Cardiac fibroblast (primary cell): ENCODE data around the gene OR51M1.
A peak's percentile ranks its signal among the peaks of the same experiment; 100 is the strongest.
"Not testable (repeated sequence)": the region's sequence is repeated elsewhere in the genome, so short reads cannot be mapped to it uniquely, and the experiment has no call there.

Experiments used
- DNase-seq, 2 donors: peaks; one replicate each; pipeline versions ENCODE4 v3.0.0 to v3.0.0-alpha.2; 2010; ENCODE audit warnings: low read depth in 2 of 2
- H3K4me3 ChIP-seq, 2 donors: replicated peaks in 1 of 2; 1 replicate in 1 of 2; 2 replicates in 1 of 2; pipeline ENCODE4 v1.5.1; 2011; ENCODE audit warnings: low read depth in 2 of 2, low read length in 2 of 2, mild to moderate bottlenecking in 2 of 2, moderate library complexity in 1 of 2
- CTCF ChIP-seq: IDR thresholded peaks from one replicate; pipeline ENCODE4 v1.5.1; 2011; ENCODE audit warnings: low read depth, mild to moderate bottlenecking, low read length, inconsistent platforms

Gene OR51M1

DNA sequence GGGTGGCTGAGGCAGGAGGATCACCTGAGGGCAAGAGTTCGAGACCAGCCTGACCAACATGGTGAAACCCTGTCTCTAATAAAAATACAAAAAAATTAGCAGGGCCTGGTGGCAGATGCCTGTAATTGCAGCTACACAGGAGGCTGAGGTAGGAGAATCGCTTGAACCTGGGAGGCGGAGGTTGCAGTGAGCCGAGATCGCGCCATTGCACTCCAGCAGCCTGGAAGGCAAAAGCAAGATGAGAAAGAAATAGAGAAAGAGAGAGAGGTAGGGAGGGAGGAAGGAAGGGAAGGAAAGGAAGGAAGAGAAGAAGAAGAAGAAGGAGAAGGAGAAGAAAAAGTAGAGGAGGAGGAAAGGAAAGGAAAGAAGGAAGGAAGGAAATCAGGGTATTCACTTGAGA, 17.2 kb upstream of the OR51M1 start:
- H3K4me3 ChIP-seq, DNase-seq: not testable (repeated sequence)
- TF ChIP-seq CTCF, result peak; percentile 12

DNA sequence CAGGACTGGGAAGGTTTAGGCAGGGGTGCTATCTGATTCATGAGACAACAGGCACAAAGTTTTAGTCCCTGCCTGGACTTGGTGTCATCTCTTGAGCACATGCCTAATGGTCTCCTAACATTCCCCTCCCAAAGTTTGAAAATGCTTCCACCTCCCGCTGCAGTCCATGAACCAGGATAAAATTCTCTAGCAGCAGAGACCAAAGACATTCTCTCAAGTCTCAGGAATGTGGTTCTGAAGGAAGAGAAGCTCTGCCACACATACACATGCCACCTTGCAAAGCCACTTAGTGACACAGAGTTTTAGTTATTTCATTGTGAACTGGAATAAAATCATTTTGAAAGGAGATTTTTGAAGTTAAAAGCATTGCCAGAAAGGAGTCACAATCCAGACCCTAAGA, 16.8 kb upstream of the OR51M1 start:
- peak; percentile 19 to 39 for DNase-seq
- no peak overlapping the region for H3K4me3 ChIP-seq
- TF ChIP-seq CTCF, result no peak

GRCh38 chr11:5367448-5368074, 16.1 kb upstream of the OR51M1 start:
- no peak for TF ChIP-seq CTCF
- H3K4me3 ChIP-seq, result no peak overlapping the region
- DNase-seq, result peak; percentile 91 to 92

DNA sequence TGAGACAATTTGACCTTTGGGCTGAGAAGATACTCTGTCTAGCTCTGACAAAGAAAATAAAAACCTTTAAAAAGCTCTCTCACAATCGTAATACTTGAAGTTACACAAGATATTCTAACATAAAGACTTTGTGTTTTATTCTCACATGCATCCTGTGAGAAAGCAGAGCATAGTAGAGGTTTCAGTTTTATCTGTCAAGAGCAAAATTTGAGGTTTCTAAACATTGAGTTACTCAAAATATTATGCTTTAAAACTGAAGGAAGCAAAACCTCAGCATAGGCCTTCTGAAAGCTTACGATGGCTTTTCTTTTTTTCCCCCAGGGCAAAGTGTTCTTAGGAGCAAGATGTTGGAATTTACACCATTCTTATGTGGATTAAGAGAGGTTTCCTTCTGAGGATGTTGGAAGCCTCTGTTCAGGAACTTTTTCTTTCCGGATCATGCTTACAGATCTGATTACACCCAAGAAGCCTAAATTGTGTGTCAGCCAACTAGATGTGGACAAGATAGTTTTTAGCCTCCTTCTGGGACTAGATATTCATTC, 15.0 kb upstream of the OR51M1 start:
- no peak for DNase-seq
- TF ChIP-seq CTCF, result no peak
- H3K4me3 ChIP-seq, result no peak overlapping the region

GRCh38 chr11:5369789-5370188, 13.8 kb upstream of the OR51M1 start:
- TF ChIP-seq CTCF, result peak; percentile 50
- DNase-seq, result peak; percentile 64 to 72

DNA sequence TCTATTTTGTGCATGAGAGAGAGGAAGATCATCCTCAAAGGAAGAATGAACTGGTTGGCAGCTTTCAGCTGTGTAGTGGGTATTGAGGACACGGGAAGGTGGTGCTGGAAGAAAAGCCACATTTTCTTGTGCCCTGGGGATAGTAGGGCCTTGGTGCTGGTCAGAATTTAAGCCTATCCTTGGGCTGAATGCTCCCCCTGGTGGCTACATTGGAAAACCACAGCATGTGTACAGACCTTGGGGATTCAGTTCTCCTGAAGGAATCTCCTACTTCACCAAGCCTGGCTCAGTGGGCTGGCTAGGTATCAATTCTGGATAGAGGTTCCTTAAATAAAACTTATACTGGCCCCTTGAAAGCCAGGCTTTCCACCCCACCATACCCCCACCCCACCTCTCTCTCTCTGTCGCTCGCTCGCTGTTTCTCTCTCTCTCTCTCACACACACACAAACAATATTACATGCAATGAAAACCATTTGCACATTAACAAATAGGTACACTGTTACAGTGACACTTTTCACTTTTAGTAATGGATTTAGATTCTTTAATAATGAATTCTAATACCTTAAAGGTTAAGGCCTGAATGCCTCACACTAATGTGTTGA, 2.8 kb upstream of the OR51M1 start:
- peak; percentile 81 for TF ChIP-seq CTCF
- DNase-seq, result peak; percentile 82 to 83
- no peak overlapping the region for H3K4me3 ChIP-seq

More at GRCh38 chr11:5369789-5370188, 13.8 kb upstream of the OR51M1 start:
- H3K4me3 ChIP-seq, result no peak overlapping the region

DNA sequence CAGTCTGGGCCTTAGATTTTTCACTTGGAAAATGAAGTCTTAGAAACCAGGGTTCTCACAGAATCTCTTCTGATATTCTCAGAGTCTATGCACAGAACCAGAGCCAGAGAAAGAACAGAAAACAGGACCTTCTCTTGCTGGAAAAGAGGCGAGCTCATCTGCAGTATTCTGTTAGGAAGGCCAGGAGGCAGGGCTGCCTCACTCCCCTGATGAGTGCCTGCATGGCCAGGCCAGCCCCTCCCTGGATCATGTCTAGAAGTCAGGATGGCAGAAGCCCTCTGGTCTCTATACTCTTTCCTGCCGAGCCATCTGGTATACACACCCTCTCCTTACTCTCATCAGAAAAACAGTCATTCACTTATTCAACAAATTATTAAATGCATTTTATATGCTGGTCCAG, 723 bp downstream of the OR51M1 start:
- TF ChIP-seq CTCF, result no peak
- DNase-seq, result no peak

More for the DNA sequence above, 723 bp downstream of the OR51M1 start:
- no peak overlapping the region for H3K4me3 ChIP-seq
